ENCODE measurements around the gene STK35.

DNA sequence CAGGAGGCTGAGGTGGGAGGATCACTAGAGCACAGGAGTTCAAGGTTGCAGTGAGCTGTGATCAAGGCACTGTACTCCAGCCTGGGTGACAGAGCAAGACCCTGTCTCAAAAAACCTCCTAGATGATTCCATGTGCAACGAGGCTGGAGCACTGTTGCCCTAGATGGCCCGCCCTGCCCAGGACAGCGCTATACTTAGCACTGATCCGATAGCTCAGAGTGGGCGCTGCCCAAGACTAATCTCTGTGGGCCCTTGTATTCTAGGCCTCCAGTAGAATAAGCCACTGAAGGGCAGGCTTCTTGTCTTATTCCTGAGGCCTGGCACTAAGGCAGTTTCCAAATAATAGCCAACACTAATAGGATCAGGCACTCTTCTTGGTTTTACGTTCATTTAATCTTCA, 41.0 kb downstream of the STK35 start:
- TF ChIP-seq EZH2 (IDR thresholded peaks at IDR 0.05) (no peak), POLR2AphosphoS5 (IDR thresholded peaks at IDR 0.05; ENCODE audit: borderline replicate concordance, low read depth, low read length) (no peak)

Data from SK-N-MC (cell line).